Kidney tubule cell (primary cell): Measurements from ENCODE around the gene MRPS11.

Source experiments
- DNase-seq: peaks from one replicate; pipeline ENCODE4 v3.0.0-alpha.2; 2018; ENCODE audit warnings: low spot score

The MRPS11 gene

GRCh38 chr15:88467073-88467934 lies at the start of gene MRPS11, which contains the start of gene MRPL46:
Gene MRPS11 (plus strand): TSS chr15:88467708. CDS start chr15:88467718, 10 bp downstream.
Gene MRPL46 (minus strand): TSS chr15:88467388. CDS start chr15:88467377, 11 bp downstream.
- DNase-seq = peak; percentile 89

- DNase-seq = peak; percentile 56
Measured at GRCh38 chr15:88419830-88420229, 47.7 kb upstream of the MRPS11 start.

GRCh38 chr15:88423331-88423730 lies 44.2 kb upstream of the MRPS11 start:
- no peak for DNase-seq

- DNase-seq = no peak
Measured at GRCh38 chr15:88426304-88426703, 41.2 kb upstream of the MRPS11 start.

- no peak for DNase-seq
Measured at GRCh38 chr15:88428053-88428452, 39.5 kb upstream of the MRPS11 start.

- no peak for DNase-seq
Measured at GRCh38 chr15:88428805-88429605, 38.5 kb upstream of the MRPS11 start.

- no peak for DNase-seq
Measured at GRCh38 chr15:88430051-88430450, 37.5 kb upstream of the MRPS11 start.

- no peak for DNase-seq
Measured at GRCh38 chr15:88431441-88431840, 36.1 kb upstream of the MRPS11 start.

- DNase-seq = no peak
Measured at GRCh38 chr15:88433046-88433685, 34.3 kb upstream of the MRPS11 start.

- DNase-seq = peak; percentile 62
Measured at GRCh38 chr15:88434106-88434505, 33.4 kb upstream of the MRPS11 start.

- DNase-seq = no peak
Measured at GRCh38 chr15:88438181-88438580, 29.3 kb upstream of the MRPS11 start.

GRCh38 chr15:88440021-88440420 lies 27.5 kb upstream of the MRPS11 start:
- DNase-seq = peak; percentile 91

GRCh38 chr15:88441076-88441730 lies 26.3 kb upstream of the MRPS11 start:
- DNase-seq = no peak

- peak; percentile 31 for DNase-seq
Measured at GRCh38 chr15:88447206-88447605, 20.3 kb upstream of the MRPS11 start.

- DNase-seq = no peak
Measured at GRCh38 chr15:88447741-88448140, 19.8 kb upstream of the MRPS11 start.

- no peak for DNase-seq
Measured at GRCh38 chr15:88448991-88449461, 18.5 kb upstream of the MRPS11 start.

- DNase-seq = no peak
Measured at GRCh38 chr15:88449581-88449980, 17.9 kb upstream of the MRPS11 start.

- DNase-seq = peak; percentile 72
Measured at GRCh38 chr15:88450125-88450798, 17.2 kb upstream of the MRPS11 start.

GRCh38 chr15:88453651-88454050 lies 13.9 kb upstream of the MRPS11 start:
- DNase-seq = no peak

GRCh38 chr15:88454236-88454635 lies 13.3 kb upstream of the MRPS11 start:
- peak; percentile 50 for DNase-seq
